Stomach smooth muscle (tissue), 2 donors: ENCODE data around the gene CRY2.
A peak's percentile ranks its signal among the peaks of the same experiment; 100 is the strongest.

Experiments
- H3K27ac ChIP-seq: one replicate; pipeline ENCODE4 v1.7.0; 2013; ENCODE audit warnings: mild to moderate bottlenecking, low read length, inconsistent platforms
- H3K27me3 ChIP-seq, 2 donors: one replicate each; pipeline ENCODE4 v1.7.0; 2013; ENCODE audit warnings: low read length in 2 of 2; ENCODE audit not compliant: insufficient read depth in 2 of 2, control insufficient read depth in 1 of 2
- H3K36me3 ChIP-seq, 2 donors: one replicate each; pipeline ENCODE4 v1.7.0; 2013; ENCODE audit warnings: low read length in 2 of 2; ENCODE audit not compliant: control insufficient read depth in 2 of 2, insufficient read depth in 2 of 2
- H3K4me1 ChIP-seq: one replicate; pipeline ENCODE4 v1.7.0; 2013; ENCODE audit warnings: low read length; ENCODE audit not compliant: control insufficient read depth, insufficient read depth
- H3K4me3 ChIP-seq, 2 donors: one replicate each; pipeline ENCODE4 v1.7.0; 2013; ENCODE audit warnings: low read length in 2 of 2
- H3K9ac ChIP-seq, 2 donors: one replicate each; pipeline ENCODE4 v1.7.0; 2013; ENCODE audit warnings: low read length in 2 of 2, mild to moderate bottlenecking in 1 of 2
- H3K9me3 ChIP-seq, 2 donors: one replicate each; pipeline ENCODE4 v1.7.0; 2013; ENCODE audit warnings: low read length in 2 of 2; ENCODE audit not compliant: control insufficient read depth in 2 of 2
- donor health status: healthy.
- donor health status: Pancreatic carcinoma.

Gene CRY2

GRCh38 chr11:45860348-45860747 lies 13.1 kb downstream of the CRY2 start:
- peaks cover 57% of the 10 kb centered on the region for H3K4me1 ChIP-seq
- peaks cover 40 to 41% of the 10 kb centered on the region in 2 donors for H3K36me3 ChIP-seq
- no peak overlapping the region for H3K4me3 ChIP-seq
- peak overlapping the region; percentile 89 for H3K27ac ChIP-seq
- H3K27me3 ChIP-seq: no peaks in the 10 kb centered on the region
- peak overlapping the region in 1 of 2 donors; percentile 3 for H3K9ac ChIP-seq
- H3K9me3 ChIP-seq: no peaks in the 10 kb centered on the region

DNA sequence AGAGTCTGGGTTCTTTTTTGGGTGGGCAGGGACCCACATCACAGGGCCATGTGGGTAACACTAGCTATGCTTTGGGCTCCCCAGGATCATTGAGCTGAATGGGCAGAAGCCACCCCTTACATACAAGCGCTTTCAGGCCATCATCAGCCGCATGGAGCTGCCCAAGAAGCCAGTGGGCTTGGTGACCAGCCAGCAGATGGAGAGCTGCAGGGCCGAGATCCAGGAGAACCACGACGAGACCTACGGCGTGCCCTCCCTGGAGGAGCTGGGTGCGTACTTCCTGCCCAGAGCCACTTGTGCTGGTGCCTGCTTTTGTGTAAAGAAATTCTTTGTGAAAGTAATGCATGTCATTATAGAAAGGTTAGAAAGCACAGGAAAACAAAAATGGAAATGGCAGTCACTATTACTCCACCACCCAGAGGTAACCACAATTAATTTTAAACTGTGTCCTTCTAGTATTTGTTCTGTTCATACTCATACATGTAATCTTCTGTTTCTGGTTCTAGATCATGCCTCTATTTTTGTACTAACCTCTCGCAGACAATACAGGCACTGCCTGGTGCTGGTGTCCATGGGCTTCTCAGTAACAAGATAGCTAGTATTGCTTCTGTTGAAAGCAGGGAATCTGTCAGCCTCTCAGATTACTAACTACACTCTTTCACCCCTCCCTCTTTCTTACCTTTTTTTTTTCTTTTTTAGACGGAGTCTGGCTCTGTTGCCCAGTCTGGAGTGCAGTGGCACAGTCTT lies 13.7 kb downstream of the CRY2 start:
- Histone ChIP-seq H3K36me3 (peaks cover 46% of the 10 kb centered on the region in 2 donors), H3K9ac (no peak overlapping the region), H3K4me1 (peaks cover 51% of the 10 kb centered on the region), H3K27me3 (no peaks in the 10 kb centered on the region), H3K27ac (peak overlapping the region; percentile 89), H3K9me3 (no peaks in the 10 kb centered on the region), H3K4me3 (no peak overlapping the region)

DNA sequence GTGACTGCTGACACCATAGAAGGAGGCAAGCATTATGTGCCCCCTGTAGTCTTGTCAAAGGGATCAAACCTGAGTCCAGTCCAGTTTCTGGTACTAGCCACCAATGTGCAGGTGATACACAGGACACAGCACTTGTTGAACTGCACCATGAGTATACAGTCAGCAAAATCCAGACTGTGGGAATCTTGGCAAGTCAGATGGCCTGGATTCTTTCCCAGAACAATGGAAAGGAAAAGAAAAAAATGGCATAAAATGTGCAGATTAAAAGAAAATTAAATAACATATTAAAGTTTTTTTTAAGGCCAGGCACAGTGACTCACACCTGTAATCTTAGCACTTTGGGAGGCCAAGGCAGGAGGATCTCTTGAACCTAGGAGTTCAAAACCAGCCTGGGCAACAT lies 16.8 kb downstream of the CRY2 start:
- peaks cover 21% of the 10 kb centered on the region for H3K4me1 ChIP-seq
- H3K4me3 ChIP-seq: no peak overlapping the region
- no peaks in the 10 kb centered on the region for H3K9me3 ChIP-seq
- no peak overlapping the region for H3K9ac ChIP-seq
- peaks cover 67% of the 10 kb centered on the region in 2 donors for H3K36me3 ChIP-seq
- H3K27me3 ChIP-seq: no peaks in the 10 kb centered on the region
- no peak overlapping the region for H3K27ac ChIP-seq

- no peaks in the 10 kb centered on the region for H3K9me3 ChIP-seq
- H3K27ac ChIP-seq: no peak overlapping the region
- peaks cover 76 to 78% of the 10 kb centered on the region in 2 donors for H3K36me3 ChIP-seq
These were observed 22.3 kb downstream of the CRY2 start for GRCh38 chr11:45869551-45869950.

GRCh38 chr11:45870706-45871105 lies 23.4 kb downstream of the CRY2 start:
- Histone ChIP-seq H3K27me3 (no peaks in the 10 kb centered on the region), H3K9me3 (no peaks in the 10 kb centered on the region), H3K36me3 (peaks cover 82 to 83% of the 10 kb centered on the region in 2 donors), H3K4me3 (no peak overlapping the region), H3K9ac (no peak overlapping the region), H3K4me1 (peaks cover 4% of the 10 kb centered on the region), H3K27ac (no peak overlapping the region)

More at GRCh38 chr11:45869551-45869950, 22.3 kb downstream of the CRY2 start:
- Histone ChIP-seq H3K9ac (no peak overlapping the region), H3K27me3 (no peaks in the 10 kb centered on the region), H3K4me3 (no peak overlapping the region), H3K4me1 (peaks cover 4% of the 10 kb centered on the region)

- Histone ChIP-seq H3K27ac (no peak overlapping the region), H3K27me3 (no peaks in the 10 kb centered on the region), H3K4me1 (peaks cover 4% of the 10 kb centered on the region), H3K4me3 (no peak overlapping the region), H3K9ac (no peak overlapping the region), H3K36me3 (peaks cover 79% of the 10 kb centered on the region in 2 donors), H3K9me3 (no peaks in the 10 kb centered on the region)
These were observed 24.4 kb downstream of the CRY2 start for GRCh38 chr11:45871638-45872037.

DNA sequence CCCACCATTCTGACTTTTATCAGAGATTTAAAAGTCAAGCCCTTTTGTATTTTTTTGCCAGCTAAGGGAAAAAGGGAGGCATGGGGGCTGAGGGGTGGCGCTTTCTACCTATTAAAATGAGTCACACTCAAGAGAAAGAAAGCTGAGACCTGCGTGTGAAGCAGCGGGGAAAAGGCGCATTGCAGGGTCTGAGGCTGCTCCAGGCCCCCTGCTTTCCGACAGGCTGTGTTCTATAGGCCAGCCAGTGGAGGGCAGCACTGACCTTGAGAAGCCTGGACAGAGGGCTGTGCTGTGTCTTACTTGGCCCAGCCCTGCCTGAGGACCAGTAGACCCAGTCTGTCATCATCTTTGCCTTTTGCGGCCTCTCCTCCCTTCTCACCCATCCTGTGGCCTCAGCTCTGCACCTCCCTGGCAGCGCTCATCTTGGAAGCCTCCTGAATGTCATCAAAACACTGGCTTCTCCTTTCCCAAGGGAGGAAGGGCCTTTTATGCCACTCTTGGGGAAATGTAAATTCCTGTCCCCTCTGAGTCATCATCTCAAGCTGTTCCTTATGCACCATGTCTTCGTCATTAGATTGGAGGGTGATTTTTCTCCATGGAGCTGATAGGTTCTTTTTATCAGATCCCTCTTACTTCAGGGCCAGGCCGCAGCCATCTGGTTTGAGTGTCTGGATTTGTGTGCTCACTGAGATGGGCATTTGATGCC lies 25.5 kb downstream of the CRY2 start:
- no peak overlapping the region for H3K9ac ChIP-seq
- H3K4me3 ChIP-seq: no peak overlapping the region
- H3K9me3 ChIP-seq: no peaks in the 10 kb centered on the region
- H3K36me3 ChIP-seq: peaks cover 78 to 81% of the 10 kb centered on the region in 2 donors
- no peaks in the 10 kb centered on the region for H3K27me3 ChIP-seq
- no peak overlapping the region for H3K27ac ChIP-seq
- H3K4me1 ChIP-seq: peaks cover 4% of the 10 kb centered on the region

GRCh38 chr11:45876401-45876800 lies 29.1 kb downstream of the CRY2 start:
- Histone ChIP-seq H3K9me3 (no peaks in the 10 kb centered on the region), H3K36me3 (peaks cover 56 to 65% of the 10 kb centered on the region in 2 donors), H3K4me3 (no peak overlapping the region), H3K4me1 (peaks cover 16% of the 10 kb centered on the region), H3K9ac (no peak overlapping the region), H3K27me3 (no peaks in the 10 kb centered on the region), H3K27ac (no peak overlapping the region)

DNA sequence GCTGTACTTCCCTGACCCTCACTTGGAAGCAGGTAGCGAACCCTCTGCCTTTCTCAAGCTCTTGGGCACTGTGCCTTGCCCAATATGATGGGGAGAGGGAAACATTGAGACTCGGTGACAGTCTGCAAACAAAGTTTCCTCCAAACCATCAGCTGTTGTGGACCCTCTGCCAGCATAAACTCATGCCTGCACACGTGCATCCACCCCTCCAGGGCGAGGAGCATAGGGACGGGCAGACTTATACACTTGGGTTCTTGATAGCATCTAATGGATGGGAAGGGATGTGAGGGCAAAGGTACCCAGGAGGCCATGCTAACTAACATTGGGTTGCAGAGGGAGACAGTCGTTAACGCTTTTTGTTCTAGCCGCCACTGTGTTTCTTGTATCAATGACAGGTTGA lies 29.9 kb downstream of the CRY2 start:
- Histone ChIP-seq H3K27ac (no peak overlapping the region), H3K27me3 (no peaks in the 10 kb centered on the region), H3K9me3 (no peaks in the 10 kb centered on the region), H3K4me3 (no peak overlapping the region), H3K36me3 (peaks cover 52 to 62% of the 10 kb centered on the region in 2 donors), H3K9ac (no peak overlapping the region), H3K4me1 (peaks cover 25% of the 10 kb centered on the region)

DNA sequence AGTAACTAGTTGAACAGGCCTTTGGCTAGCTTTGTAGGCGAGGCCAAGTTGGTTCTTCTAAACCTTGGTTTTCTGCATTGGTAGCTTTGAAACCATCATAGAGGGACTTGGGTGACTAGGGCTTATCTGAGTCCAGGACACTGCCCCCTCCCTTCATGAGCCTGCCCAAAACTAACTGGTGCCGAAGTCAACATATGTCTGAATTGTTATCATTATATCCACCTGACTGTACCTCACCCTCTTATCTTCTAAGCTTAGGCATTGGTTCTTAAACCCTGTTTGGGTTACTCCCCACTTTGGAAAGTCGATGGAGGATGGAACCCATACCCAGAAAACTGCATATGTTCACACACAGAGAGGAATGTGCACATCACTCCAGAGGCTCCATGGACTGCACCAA lies 30.6 kb downstream of the CRY2 start:
- Histone ChIP-seq H3K9ac (no peak overlapping the region), H3K4me3 (no peak overlapping the region), H3K36me3 (peaks cover 54 to 64% of the 10 kb centered on the region in 2 donors), H3K27me3 (no peaks in the 10 kb centered on the region), H3K4me1 (peaks cover 27% of the 10 kb centered on the region), H3K27ac (no peak overlapping the region), H3K9me3 (no peaks in the 10 kb centered on the region)
